ENCODE measurements around the gene NAV3. TPM values are rescaled to one million over a fixed set of nuclear protein-coding genes. Genes with fewer than 3 reads are reported as not detected.

NAV3 gene
- total and polyA plus RNA-seq, 9 donors = 10.5 to 63.9 (median 31.5) TPM

DNA sequence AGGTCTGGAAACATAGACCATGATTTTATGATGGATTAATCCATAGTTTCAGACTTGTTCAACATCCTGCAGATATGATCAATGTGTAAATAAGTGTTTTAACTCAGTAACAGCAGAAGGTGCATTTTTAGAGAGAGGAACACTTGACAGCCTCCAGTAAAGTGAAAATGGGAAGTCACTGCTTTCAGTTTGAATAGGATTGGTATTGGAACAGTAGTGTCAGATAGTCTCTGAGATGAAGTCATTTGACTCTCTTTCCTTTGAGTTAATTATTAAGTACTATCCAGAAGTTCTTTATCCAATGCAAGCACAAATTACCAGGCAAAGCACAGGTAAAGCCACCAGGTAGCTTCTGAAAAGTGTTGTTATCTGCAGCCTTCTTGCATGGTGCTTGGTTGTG lies 14.5 kb upstream of the NAV3 start:
- Histone ChIP-seq H3K4me3 (no peak overlapping the region), H3K27ac (no peak overlapping the region), H3K36me3 (no peaks in the 10 kb centered on the region), H3K9me3 (no peaks in the 10 kb centered on the region), H3K4me1 (ENCODE audit: insufficient read depth) (no peaks in the 10 kb centered on the region), H3K27me3 (no peaks in the 10 kb centered on the region)
- TF ChIP-seq, protein P1, sequence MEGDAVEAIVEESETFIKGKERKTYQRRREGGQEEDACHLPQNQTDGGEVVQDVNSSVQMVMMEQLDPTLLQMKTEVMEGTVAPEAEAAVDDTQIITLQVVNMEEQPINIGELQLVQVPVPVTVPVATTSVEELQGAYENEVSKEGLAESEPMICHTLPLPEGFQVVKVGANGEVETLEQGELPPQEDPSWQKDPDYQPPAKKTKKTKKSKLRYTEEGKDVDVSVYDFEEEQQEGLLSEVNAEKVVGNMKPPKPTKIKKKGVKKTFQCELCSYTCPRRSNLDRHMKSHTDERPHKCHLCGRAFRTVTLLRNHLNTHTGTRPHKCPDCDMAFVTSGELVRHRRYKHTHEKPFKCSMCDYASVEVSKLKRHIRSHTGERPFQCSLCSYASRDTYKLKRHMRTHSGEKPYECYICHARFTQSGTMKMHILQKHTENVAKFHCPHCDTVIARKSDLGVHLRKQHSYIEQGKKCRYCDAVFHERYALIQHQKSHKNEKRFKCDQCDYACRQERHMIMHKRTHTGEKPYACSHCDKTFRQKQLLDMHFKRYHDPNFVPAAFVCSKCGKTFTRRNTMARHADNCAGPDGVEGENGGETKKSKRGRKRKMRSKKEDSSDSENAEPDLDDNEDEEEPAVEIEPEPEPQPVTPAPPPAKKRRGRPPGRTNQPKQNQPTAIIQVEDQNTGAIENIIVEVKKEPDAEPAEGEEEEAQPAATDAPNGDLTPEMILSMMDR (IDR thresholded peaks at IDR 0.05) = no peak
- TF ChIP-seq POLR2A (IDR thresholded peaks at IDR 0.05) (no peak), EP300 (IDR thresholded peaks at IDR 0.05) (no peak)
- DNase-seq = no peak
- intact Hi-C loops (cut with DNase I) = no loop called here

DNA sequence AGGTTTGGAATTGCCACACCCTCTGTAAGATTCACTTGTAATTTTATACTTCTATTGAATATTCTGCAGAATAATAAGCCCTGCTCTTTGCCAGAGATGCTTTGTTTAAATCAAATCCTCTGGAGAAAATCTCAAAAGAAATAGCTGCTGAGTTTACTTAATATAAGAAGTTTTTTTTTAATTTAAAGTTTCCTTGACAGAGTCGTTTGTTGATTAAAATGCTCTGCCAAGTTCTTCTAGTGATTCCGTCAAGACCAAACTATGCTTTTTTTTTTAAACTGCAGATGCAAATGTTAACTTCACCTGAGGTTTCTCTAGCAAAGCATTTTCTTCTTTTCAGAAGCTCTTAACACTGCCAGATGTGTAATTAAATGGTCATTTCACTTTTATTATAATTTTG lies 13.4 kb upstream of the NAV3 start:
- DNase-seq = no peak
- Histone ChIP-seq H3K36me3 (no peaks in the 10 kb centered on the region), H3K4me3 (no peak overlapping the region), H3K4me1 (ENCODE audit: insufficient read depth) (no peaks in the 10 kb centered on the region), H3K27me3 (no peaks in the 10 kb centered on the region), H3K27ac (no peak overlapping the region), H3K9me3 (no peaks in the 10 kb centered on the region)
- intact Hi-C loops (cut with DNase I) = no loop called here
- WGBS, 3 donors = 8 to 11% (median 9%) methylated on average over 2 of the region's 2 CpGs
- no peak for TF ChIP-seq POLR2A (IDR thresholded peaks at IDR 0.05)
- TF ChIP-seq, protein P1 (IDR thresholded peaks at IDR 0.05) = no peak
- no peak for TF ChIP-seq EP300 (IDR thresholded peaks at IDR 0.05)

DNA sequence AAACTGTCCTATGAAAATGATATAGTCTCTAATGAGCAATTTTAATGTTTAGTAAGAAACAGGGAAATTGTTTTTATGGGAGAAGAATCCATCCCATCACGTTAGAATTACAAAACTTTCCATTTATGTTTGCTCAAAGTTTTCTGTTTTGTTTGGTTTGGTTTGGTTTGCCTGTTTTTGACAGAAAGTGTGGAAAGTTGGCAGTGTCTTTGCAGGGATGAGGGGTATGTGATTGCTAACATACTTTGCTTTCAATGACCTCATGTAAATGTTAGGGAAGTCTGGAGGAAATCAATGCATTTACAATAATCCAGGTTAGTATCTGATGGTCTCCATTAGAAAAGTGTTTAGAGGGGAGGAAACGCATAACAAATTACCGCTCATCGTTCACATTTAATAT lies 12.3 kb upstream of the NAV3 start:
- intact Hi-C loops (cut with DNase I) = no loop called here
- no peak for DNase-seq
- Histone ChIP-seq H3K9me3 (no peaks in the 10 kb centered on the region), H3K27me3 (no peaks in the 10 kb centered on the region), H3K27ac (no peak overlapping the region), H3K4me1 (ENCODE audit: insufficient read depth) (no peaks in the 10 kb centered on the region), H3K4me3 (no peak overlapping the region), H3K36me3 (no peaks in the 10 kb centered on the region)
- TF ChIP-seq, protein P1 (IDR thresholded peaks at IDR 0.05) = no peak
- TF ChIP-seq POLR2A (IDR thresholded peaks at IDR 0.05) (no peak), EP300 (IDR thresholded peaks at IDR 0.05) (no peak)
- 83 to 86% (median 86%) methylated on average over 4 of the region's 4 CpGs for WGBS, 3 donors

DNA sequence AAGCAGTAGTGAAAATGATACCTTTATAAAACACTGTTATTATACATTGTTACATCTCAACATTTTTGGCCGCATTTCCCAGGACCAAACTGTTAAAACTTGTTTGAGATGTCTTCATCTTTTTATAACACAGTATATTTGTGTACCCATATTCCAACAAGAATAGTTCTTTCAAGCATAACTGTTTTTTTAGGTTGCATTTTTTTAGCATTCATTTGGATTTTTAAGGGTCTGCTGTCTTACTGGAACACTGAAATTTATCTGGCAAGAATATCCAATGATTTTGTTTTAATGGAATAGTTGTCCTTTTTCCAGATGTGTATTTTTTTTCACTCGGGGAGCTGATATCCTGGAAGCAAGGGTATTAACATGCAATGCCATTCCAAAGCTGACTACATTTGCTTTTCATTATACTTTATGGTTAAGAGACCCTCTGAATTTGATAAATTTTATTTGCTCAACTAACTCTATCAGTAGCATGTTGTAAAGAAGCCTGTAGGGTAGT lies 8.9 kb upstream of the NAV3 start:
- H3K36me3 ChIP-seq = no peaks in the 10 kb centered on the region
- 17 to 27% (median 23%) methylated on average over 2 of the region's 2 CpGs for WGBS, 3 donors
- no peaks in the 10 kb centered on the region for H3K4me1 ChIP-seq (ENCODE audit: insufficient read depth)
- no peaks in the 10 kb centered on the region for H3K27me3 ChIP-seq
- H3K27ac ChIP-seq = no peak overlapping the region
- no peak for DNase-seq
- no peaks in the 10 kb centered on the region for H3K9me3 ChIP-seq
- H3K4me3 ChIP-seq = no peak overlapping the region
- intact Hi-C loops (cut with DNase I) = no loop called here
- TF ChIP-seq, protein P1 (IDR thresholded peaks at IDR 0.05) = no peak

DNA sequence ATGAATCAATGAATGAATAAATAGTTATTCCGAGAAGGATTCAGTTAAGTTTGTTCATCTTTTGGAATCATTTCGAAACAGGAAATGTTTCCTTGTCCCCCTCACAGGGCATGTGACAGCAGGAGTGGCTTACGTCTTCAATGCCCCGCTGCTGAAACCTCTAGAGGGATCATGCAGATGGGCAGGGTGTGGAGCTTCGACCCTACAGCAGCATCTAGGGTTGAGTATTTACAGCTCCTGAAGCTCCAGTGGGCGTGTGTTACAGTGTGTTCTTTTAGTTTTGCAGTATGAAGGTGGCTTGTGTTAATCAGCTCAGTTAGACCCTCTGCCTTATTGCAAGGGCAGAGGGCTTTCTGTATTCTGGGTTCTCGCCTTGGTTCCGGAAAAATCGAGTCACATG lies 2.6 kb downstream of the NAV3 start:
- Histone ChIP-seq H3K36me3 (no peaks in the 10 kb centered on the region), H3K4me1 (ENCODE audit: insufficient read depth) (peaks cover 3% of the 10 kb centered on the region), H3K27ac (no peak overlapping the region), H3K27me3 (no peaks in the 10 kb centered on the region), H3K9me3 (no peaks in the 10 kb centered on the region), H3K4me3 (no peak overlapping the region)
- intact Hi-C loops (cut with DNase I) = no loop called here
- TF ChIP-seq, protein P1 (IDR thresholded peaks at IDR 0.05) = no peak
- TF ChIP-seq EP300 (IDR thresholded peaks at IDR 0.05) (no peak), POLR2A (IDR thresholded peaks at IDR 0.05) (no peak)
- no peak for DNase-seq
- 71 to 76% (median 76%) methylated on average over 9 of the region's 9 CpGs for WGBS, 3 donors
